Measurements from ENCODE around the gene TSPAN17. TPM values are rescaled to one million over a fixed set of nuclear protein-coding genes. Genes with fewer than 3 reads are reported as not detected.

TSPAN17 gene
- total and polyA plus RNA-seq, 10 of the 15 experiments (the other 5 are each of a cell fraction or from before 2014, with no cell fraction given), result 0.24 to 17.1 (median 10.4) TPM

GRCh38 chr5:176671399-176671798, 24.1 kb downstream of the TSPAN17 start (continued):
- TF ChIP-seq ZBTB4 (CRISPR knock-in tag; IDR thresholded peaks at IDR 0.05) (no peak), IRF3 (IDR thresholded peaks at IDR 0.05) (no peak), DPF2 (IDR thresholded peaks at IDR 0.05) (no peak), ESRRA (IDR thresholded peaks at IDR 0.05; ENCODE audit: low read length) (no peak), MLLT1 (IDR thresholded peaks at IDR 0.05) (no peak), ZBTB40 (IDR thresholded peaks at IDR 0.05; ENCODE audit: borderline replicate concordance) (no peak), EP300 (IDR thresholded peaks at IDR 0.05; ENCODE audit: borderline replicate concordance in 1 of 2, control insufficient read depth in 1 of 2, low read depth in 2 of 2, low read length in 2 of 2) (no peak), CBX5 (IDR thresholded peaks at IDR 0.05; ENCODE audit: low read depth) (no peak), ZNF384 (IDR thresholded peaks at IDR 0.05; ENCODE audit: borderline replicate concordance, low read depth, low read length) (no peak)
